NCI-H524 (cell line): ENCODE data around the gene TRPC4AP.
"Not testable (repeated sequence)": the region's sequence is repeated elsewhere in the genome, so short reads cannot be mapped to it uniquely, and the experiment has no call there.

Source experiments
- DNase-seq, 2 experiments: peaks; one replicate each; lab custom pipeline; 2025; lab: John Stamatoyannopoulos, UW

The TRPC4AP gene

DNA sequence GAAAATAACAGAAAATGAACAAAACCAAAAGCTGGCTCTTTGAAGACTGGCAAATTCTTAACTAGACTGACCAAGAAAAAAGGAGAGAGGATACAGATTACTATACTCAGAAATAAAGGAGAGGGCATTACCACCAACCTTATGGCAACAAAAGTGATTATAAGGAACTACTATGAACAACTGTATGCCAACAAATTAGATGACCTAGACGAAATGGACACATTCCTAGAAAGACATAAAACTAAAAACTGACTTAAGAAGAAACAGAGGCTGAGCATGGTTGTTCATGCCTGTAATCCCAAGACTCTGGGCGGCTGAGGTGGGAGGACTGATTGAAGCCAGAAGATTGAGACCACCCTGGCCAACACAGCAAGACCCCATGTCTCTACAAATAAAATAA, 33.5 kb downstream of the TRPC4AP start:
- DNase-seq, result no peak

DNA sequence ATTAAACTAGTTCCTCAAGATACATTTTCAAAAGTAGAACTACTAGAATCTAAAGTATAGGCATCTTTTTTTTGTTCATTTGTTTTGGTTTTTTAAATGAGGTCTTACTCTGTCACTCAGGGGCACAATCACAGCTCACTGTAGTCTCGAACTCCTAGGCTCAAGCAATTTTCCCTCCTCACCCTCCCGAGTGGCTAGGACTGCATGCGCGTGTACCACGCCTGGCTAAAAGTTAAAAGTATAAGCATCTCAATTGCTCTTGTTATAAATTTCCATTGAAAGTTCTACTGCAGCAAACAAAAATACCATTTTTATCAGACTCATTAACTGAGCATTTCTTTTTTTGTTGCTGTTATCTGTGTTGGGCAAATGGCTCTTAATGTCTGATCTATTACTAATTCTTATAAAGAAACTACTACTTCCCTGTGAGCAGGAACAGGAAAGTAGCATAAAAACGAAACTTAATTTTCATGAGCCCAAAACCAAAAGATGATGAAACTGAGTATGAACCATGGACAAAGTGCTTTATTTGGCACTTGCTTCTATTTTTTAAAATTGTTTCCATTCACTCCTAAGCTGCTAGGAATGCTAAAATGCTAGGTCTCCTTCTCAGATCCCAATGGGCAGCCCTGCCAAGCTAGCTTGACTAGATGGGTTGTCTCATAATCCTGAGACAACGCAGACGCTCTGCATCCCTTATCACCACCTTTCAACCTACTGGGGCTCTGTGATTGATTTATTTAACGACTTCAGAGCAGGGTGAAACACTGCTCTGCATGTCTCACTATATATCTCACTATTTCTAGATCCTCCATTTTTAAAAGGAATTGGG, 36.9 kb downstream of the TRPC4AP start:
- no peak for DNase-seq

DNA sequence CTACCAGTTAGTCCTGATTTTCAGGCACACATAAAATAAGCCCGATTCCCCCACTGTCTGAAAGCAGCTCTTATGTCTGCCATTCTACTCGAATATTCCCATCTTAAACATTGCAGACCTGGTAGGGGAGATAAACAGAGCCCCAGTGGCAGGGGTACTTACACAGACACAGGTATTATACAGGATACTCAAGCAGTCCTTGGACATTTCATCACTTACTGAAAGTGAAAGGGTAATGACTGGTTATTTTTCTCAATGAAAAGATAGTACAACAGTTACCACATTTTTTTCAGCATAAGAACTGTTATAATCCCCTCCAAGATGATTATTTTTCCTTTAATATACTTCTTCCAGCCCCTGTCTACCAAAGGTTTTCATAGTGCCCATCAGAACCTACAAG, 37.8 kb downstream of the TRPC4AP start:
- DNase-seq, result no peak

DNA sequence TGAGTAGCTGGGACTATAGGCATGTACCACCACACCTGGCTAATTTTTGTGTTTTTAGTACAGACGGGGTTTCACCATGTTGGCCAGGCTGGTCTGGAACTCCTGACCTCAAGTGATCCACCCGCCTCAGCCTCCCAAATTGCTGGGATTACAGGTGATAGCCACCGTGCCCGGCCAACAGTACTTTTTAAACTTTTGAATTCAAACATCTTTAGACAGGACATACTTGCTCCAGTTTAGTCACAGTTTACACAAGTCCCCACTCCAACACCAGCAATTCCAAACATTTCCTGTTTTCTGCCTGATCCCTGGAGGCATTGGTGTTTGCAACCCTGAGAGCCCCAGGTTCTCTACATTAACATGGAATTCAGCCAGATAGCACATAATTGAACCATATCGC, 40.0 kb downstream of the TRPC4AP start:
- not testable (repeated sequence) for DNase-seq

DNA sequence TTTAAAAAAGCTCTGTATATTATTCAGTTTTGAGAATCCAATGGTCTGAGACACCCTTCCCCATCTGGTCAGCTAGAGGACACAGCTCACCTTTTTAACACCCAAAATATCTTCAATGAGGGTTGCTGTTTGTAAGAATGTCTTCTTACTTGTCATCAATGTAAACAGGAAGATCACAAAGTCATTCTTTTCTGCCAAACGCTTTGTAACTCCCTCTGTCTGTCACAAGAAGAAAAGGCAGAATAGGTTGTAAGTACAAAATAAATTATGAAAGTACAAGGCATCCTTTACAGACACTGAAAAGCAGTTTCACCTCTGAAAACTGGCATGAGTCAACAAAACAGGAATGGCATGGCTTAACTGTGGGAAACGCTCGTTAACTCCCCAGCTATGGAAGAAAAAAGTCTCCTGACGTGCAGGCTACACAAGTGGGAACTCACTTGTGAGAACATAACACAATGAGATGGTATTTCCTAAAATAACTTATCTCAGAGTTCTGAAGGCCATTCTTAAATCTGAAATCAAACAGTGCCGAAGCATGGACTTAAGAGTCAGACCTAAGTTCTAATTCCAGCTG, 42.7 kb downstream of the TRPC4AP start:
- no peak for DNase-seq

DNA sequence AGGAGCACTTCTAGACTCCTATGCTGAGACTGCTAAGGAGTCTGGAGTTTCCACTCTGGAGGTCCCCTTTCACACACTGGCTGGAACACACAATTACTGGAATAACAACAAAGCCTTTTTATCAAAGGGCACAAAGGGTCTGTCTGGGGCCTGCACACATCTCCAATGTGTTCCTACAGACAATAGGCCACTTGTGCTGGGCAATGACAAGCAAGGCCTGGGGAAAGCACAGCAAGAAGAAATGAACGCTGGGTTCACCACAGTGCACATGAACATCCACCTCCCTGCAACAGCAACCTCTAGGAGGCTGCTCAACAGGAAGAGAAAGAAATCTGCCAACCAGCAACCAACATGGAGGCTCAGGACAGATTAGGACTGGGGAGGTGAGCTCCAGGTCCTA, 43.9 kb downstream of the TRPC4AP start:
- DNase-seq, result no peak

DNA sequence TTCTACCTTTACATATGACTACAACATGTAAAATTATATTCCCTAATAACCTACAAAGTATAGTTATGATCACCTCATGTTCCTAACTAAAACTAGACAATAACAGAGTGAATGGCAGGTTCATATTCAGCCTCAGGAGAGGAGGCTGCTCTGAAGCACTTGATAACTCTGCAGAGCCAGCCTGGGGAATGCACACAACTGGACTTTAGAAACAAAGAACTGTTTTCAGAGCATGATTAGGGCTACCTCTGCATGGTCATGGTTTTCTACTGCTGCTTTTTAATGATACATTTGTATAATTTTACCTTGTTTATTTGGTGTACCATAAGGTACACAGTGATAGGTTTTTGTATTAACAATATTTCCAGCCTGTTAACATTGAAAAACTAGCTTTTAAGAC, 50.3 kb downstream of the TRPC4AP start:
- no peak for DNase-seq

DNA sequence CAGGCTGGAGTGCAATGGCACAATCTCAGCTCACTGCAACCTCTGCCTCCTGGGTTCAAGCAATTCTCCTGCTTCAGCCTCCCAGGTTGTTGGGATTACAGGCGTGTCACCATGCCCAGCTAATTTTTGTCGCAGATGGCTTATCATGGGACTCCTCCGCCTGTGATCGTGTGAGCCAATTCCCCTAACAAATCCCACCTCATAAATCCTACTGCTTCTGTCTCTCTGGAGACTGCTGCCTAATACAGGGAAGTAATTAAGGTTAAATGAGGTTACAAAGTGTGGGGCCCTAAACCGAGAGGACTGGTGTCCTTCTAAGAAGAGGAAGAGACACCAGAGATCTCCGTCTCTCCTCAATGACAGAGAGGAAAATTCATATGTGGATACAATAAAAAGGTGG, 52.0 kb downstream of the TRPC4AP start:
- no peak for DNase-seq

DNA sequence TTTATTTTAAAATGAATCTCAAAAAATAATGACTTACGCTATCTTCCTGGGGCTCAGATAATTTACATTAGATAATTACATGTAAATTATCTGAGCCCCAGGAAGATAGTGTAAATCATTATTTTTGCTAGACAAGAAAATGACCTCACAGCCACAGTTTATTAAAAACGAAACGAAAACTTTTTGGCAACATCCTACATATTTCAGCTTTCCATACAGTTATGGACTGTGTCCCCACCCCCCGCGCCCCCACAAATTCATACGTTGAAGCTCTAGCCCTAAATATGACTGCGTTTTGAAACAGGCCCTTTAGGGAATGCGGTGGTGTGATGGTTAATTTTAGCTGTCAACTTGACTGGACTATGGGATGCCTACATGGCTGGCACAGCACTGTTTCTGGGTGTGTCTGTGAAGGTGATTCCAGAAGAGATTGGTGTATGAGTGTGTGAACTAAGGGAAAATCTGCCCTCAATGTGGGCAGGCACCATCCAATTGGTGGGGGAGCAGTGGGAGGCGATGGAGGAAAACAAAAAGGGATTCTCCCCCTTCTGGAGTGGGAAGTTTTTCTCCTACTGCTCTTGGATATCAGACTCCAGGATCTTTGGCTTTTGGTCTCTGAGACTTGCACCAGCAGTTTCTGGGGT, 52.6 kb downstream of the TRPC4AP start:
- no peak for DNase-seq

DNA sequence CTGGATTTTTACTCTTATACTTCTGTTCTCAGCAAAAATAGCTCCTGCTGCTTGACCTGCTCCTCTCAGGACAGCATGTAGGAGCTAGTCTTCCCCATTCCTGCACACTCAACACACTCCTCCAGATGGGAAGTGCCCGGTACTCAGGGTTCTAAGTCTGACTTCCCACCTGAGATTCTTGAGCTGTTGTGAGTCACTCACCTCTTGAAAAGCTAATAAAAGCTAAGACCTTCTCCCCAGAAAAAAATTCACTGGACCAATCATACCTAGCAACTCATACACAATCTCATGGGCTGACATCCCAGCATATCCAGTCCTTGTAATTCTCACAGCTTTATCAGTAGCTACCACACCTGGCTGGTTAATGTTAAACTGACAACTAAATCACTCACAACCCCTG, 53.5 kb downstream of the TRPC4AP start:
- DNase-seq, result no peak

DNA sequence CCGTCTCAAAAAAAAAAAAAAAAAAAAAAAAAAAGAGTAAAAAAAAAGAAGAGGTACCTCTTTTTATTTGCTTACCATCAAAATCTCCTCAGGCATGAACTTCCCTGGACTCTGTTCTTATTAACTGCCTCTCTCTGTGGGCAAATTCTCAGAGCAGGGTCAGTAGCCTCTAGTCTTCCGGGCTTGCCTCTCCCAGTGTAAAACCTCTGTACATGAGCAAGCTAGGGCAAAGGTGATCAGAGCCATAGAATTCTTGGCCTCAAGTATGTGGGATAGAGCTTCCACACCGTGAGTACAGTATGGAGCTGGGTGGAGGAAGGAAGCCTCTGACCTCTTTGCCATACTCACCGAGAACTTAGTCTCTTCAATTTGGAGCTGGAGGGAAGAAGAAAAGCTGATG, 58.5 kb downstream of the TRPC4AP start:
- no peak for DNase-seq

DNA sequence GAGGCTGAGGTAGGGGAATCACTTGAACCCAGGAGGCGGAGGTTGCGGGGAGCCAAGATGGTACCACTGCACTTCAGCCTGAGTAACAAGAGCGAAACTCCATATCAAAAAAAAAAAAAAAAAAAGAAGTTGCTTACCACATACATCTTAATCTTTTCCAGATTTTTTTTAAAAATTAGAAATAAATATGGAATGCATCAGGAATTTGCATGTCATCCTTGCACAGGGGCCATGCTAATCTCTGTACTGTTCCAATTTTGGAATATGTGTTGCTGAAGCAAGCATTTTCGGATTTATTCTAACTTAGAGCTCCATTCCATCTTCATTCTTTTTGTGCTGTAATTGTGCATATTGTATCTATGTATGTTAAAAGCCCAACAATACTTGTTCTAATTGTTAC, 62.5 kb downstream of the TRPC4AP start:
- DNase-seq, result no peak

DNA sequence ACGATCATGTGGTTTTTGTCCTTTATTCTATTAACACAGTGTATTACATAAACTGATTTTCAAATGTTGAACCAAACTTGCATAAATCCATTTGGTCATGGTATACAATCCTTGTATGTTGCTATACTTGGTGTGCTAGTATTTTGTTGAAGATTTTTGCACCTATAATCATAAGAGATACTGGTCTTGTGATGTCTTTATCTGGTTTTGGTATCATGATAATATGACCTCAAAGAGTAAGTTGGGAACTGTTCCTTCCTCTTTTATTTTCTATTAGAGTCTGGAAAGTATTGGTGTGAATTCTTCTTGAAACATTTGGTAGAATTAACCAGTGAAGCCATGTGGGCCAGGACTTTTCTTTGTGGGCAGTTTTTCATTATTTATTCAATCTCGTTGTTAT, 65.3 kb downstream of the TRPC4AP start:
- no peak for DNase-seq

DNA sequence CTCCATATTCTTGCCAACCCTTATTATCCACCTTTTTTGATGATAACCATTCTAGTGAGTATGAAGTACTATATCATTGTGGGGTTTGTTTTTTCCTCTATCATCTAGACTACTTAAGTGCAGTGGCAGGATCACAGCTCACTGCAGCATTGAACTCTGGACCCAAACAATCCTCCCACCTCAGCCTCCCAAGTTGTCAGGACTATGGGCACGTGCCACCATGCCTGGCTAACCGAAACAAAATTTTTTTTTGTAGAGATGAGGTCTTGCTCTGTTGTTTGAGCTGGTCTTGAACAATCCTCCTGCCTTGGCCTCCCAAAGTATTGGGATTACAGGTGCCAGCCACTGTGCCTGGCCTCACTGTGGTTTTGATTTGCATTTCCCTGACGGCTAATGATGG, 67.5 kb downstream of the TRPC4AP start:
- no peak for DNase-seq

DNA sequence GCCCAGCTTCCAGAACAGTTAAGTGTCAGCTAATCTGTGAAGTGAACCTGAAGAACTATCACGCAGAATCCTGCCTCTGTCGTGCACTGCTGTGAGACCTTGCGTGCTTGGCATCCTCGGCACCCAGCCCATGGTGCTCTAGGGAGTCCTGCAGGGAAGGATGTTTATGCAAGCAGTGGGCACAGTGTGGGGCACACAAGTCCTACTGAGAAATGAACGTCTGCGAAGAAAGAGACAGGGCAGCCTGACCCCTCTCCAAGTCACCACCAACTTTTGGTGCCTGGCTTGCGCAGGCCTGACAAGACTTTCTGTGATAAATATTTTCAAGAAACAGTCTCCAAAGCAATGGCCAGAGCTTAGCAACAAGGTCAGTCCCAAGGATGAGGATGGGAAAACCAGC, 69.0 kb downstream of the TRPC4AP start:
- no peak for DNase-seq

DNA sequence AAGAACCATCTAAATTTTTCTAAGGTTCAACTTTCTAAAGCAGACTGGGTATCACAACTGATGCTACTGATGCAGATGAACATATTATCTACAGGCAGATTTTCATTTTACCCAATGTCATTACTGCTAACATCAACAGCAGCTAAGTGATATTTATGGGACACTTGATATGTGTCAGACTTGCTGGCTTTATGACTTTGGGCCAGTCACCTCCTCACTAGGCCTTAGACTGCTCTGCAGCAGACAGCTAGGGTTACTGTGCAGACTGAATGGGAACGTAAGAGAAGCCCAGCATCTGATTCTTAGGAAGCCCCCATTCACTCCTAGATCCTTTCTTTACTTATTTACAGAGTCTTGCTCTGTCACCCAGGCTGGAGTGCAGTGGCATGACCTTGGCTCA, 70.8 kb downstream of the TRPC4AP start:
- no peak for DNase-seq

DNA sequence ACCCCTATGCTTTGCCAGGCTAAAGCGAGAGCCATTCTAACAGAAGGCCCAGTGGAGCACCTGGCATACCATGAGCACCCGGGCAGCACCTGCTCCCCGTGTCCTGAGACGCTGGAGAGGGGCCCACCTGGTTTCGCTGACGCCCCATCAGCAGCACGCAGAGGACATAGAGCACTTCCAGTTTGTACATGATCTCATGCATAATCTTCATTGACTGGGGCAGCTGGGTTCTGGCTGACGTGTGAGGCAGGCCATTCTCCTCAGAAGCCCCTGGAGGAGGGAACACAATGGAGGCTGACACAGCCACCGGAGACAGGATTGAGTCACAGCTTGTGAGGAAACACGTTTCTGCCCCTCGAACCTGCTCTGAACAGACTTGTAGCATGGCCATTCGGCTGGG, 71.5 kb downstream of the TRPC4AP start:
- no peak for DNase-seq

DNA sequence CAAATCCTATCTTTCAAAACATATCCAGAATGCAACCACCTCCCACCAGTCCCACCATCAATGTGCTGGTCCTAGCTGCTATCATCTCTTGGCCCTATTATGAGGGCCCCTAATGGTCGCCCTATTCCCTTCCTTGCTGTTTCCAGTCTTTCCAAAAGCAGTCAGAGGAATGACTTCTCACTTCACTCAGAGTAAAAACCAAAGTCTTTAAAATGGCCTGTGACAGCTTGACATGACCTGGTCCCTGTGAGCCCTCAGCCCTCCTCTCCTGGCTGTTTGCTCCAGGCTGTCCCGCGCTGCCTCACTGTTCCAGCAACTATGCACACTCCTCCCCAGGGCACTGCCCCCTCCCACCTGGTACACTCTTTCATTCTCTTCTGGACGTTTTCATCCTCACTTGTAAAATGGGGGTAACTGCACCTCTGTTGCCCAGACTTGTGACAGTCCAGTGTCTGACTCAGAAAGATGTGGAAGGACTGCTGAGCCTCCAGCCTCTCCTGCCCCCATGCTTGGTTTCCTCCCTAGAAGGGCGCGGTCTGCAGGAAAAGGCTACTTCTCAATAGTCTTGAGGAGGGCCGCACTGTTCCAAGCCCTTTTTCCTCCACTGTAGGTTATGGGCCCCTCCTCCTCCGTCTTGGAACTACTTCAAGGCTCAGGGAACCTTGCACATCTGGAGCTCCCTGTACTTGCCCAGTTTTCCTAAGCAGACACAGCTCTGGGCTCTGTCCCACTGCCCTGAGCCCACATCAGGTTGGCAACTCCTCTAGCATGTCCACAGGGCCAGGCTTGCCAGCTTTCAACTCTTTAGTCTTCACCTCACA, 72.3 kb downstream of the TRPC4AP start:
- DNase-seq, result no peak

DNA sequence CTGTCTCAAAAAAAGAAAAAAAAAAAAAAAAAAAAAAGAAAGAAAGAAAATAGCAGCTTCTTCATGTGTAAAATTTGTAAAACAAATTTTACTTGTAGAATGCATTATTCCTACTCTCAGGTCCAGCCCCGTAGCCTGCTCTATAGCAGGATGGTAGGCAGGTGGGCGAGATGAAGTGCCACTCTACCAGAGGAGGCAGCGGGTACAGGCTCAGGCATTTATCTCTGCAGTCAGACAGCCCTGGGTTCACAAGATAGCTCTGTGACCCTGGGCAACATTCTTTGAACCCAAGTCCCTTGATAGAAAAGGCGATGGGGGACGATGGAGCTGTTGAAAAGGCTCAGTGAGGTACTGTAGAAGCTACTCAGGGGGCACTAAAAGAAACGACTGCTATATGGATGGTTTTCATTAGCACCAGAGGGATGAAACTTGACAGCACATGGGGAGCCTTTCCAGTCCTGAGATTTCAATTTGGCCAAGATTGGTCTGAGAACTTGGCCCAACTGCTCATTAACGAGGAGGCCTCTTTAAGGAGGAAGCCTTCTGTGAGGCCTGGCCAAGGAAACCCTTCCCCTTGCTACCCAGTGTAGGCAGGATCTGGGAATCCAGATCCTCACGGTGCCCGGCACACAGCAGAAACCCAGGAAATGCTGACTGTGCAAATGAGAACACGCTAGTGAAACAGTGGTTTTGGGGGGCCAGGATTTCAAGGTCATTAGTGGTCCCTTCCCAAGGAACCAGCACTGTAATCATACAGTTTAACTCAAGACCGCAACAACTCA, 73.8 kb downstream of the TRPC4AP start:
- DNase-seq, result no peak

DNA sequence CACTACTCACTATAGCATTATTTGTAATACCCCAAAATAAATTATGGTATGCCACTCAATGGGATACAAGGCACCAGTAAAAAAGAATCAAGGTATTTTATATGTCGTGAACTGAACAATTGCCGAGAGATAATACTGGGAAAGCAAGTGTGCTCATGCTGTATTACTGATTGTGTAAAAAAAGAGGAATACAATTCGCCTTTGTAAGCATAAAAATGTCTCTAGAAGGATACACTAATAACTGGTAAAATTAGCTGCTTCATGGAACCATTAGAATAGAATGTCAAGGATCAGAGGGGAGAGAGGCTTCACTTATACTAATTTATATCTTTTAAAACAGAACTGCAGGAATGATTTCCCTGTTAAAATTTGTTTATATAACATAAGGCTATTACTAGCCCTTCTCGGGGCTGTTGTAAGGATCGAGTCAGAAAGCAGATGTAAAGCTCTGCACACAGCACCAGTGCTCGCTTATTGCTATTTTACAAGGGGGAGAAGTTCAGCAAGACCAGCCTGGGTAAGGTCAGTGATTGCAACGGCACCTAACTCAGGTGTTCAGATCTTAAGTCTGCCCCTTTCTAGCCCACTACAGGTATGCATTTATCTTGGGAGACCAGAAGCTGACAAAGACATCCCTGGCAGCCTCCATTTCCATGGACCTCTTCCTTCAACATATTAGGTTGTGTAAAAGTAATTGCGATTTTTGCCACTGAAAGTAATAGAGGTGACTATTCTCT, 75.3 kb downstream of the TRPC4AP start:
- no peak for DNase-seq

DNA sequence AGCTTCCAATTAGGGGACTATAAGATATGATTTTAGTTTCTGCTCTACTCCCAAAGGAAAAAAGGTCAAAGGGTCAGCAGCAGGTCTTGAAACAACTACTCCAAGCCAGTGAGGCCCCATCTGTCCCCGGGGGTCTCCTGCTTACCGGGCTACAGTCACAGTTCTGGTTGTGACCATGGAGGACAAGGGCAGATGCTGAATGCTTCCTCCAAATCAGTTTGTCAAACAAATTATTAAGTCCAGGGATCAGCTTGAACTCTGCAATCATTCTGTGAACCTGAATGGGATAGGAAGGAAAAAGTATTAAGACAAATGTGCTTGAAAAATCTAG, 76.8 kb downstream of the TRPC4AP start:
- no peak for DNase-seq
